ENCODE results near the gene GATD1. TPM values are rescaled to one million over a fixed set of nuclear protein-coding genes. Genes with fewer than 3 reads are reported as not detected.

GATD1 gene
- total RNA-seq, 4 donors from 2014 or later = 28.0 to 239 (median 38.4) TPM

- Histone ChIP-seq H3K27ac (no peak overlapping the region), H3K4me3 (no peak overlapping the region), H3K36me3 (no peaks in the 10 kb centered on the region), H3K4me1 (peaks cover 14 to 29% (median 24%) of the 10 kb centered on the region in 4 donors), H3K9me3 (no peaks in the 10 kb centered on the region), H3K27me3 (no peaks in the 10 kb centered on the region)
- TF ChIP-seq CTCF (IDR thresholded peaks at IDR 0.05) (no peak), POLR2A (IDR thresholded peaks at IDR 0.05) (no peak), POLR2AphosphoS5 (IDR thresholded peaks at IDR 0.05) (no peak), EP300 (IDR thresholded peaks at IDR 0.05; ENCODE audit: low read depth) (no peak)
- 92% methylated on average over 24 of the region's 28 CpGs; no CpG with 5 or more reads in 1 of the 2 donors for WGBS, 2 donors (ENCODE audit: low coverage in 1 of 2)
- in situ Hi-C loops (cut with MboI; ENCODE audit: low pct_ligation_motif_present in 1 of 4, low pct_unique_long_range_greater_than_20kb in 1 of 4, low sequenced_read_pairs in 3 of 4) = no loop called here
- no peak for DNase-seq
- intact Hi-C loops (cut with DNase I; ENCODE audit: low total_unique reads) = no loop called here
Measured at GRCh38 chr11:802693-803466, 25.6 kb upstream of the GATD1 start.

- Histone ChIP-seq H3K9me3 (no peaks in the 10 kb centered on the region), H3K4me1 (peaks cover 14 to 29% (median 22%) of the 10 kb centered on the region in 4 donors), H3K27ac (no peak overlapping the region), H3K36me3 (no peaks in the 10 kb centered on the region), H3K4me3 (no peak overlapping the region), H3K27me3 (no peaks in the 10 kb centered on the region)
- in situ Hi-C loops (cut with MboI; ENCODE audit: low pct_ligation_motif_present in 1 of 4, low pct_unique_long_range_greater_than_20kb in 1 of 4, low sequenced_read_pairs in 3 of 4) (no loop called here), intact Hi-C loops (cut with DNase I; ENCODE audit: low total_unique reads) (no loop called here)
- no peak for DNase-seq
- 97% methylated on average over 18 of the region's 21 CpGs; no CpG with 5 or more reads in 1 of the 2 donors for WGBS, 2 donors (ENCODE audit: low coverage in 1 of 2)
- no peak for TF ChIP-seq CTCF (IDR thresholded peaks at IDR 0.05)
- TF ChIP-seq EP300 (IDR thresholded peaks at IDR 0.05; ENCODE audit: low read depth) = no peak
- TF ChIP-seq POLR2A (IDR thresholded peaks at IDR 0.05) = no peak
- TF ChIP-seq POLR2AphosphoS5 (IDR thresholded peaks at IDR 0.05) = no peak
Measured at GRCh38 chr11:802018-802617, 24.8 kb upstream of the GATD1 start.

GRCh38 chr11:801097-801780 lies 24.0 kb upstream of the GATD1 start:
- Histone ChIP-seq H3K4me1 (peaks cover 21 to 38% (median 30%) of the 10 kb centered on the region in 4 donors), H3K27me3 (no peaks in the 10 kb centered on the region), H3K27ac (no peak overlapping the region), H3K9me3 (no peaks in the 10 kb centered on the region), H3K36me3 (no peaks in the 10 kb centered on the region), H3K4me3 (no peak overlapping the region)
- TF ChIP-seq EP300 (IDR thresholded peaks at IDR 0.05; ENCODE audit: low read depth) = no peak
- TF ChIP-seq POLR2A (IDR thresholded peaks at IDR 0.05) = no peak
- TF ChIP-seq POLR2AphosphoS5 (IDR thresholded peaks at IDR 0.05) = no peak
- TF ChIP-seq CTCF (IDR thresholded peaks at IDR 0.05) = no peak
- in situ Hi-C loops (cut with MboI; ENCODE audit: low pct_ligation_motif_present in 1 of 4, low pct_unique_long_range_greater_than_20kb in 1 of 4, low sequenced_read_pairs in 3 of 4) (no loop called here), intact Hi-C loops (cut with DNase I; ENCODE audit: low total_unique reads) (no loop called here)
- WGBS, 2 donors (ENCODE audit: low coverage in 1 of 2) = 88% methylated on average over 18 of the region's 20 CpGs; no CpG with 5 or more reads in 1 of the 2 donors
- DNase-seq = no peak

GRCh38 chr11:800473-800872 lies 23.2 kb upstream of the GATD1 start:
- TF ChIP-seq POLR2A (IDR thresholded peaks at IDR 0.05) (no peak), CTCF (IDR thresholded peaks at IDR 0.05) (no peak), EP300 (IDR thresholded peaks at IDR 0.05; ENCODE audit: low read depth) (no peak)
- Histone ChIP-seq H3K4me3 (no peak overlapping the region), H3K27ac (no peak overlapping the region), H3K4me1 (peaks cover 26 to 44% (median 34%) of the 10 kb centered on the region in 4 donors), H3K36me3 (no peaks in the 10 kb centered on the region), H3K27me3 (no peaks in the 10 kb centered on the region), H3K9me3 (no peaks in the 10 kb centered on the region)
- WGBS, 2 donors (ENCODE audit: low coverage in 1 of 2) = 93% methylated on average over 26 of the region's 30 CpGs; no CpG with 5 or more reads in 1 of the 2 donors
- DNase-seq = no peak
- in situ Hi-C loops (cut with MboI; ENCODE audit: low pct_ligation_motif_present in 1 of 4, low pct_unique_long_range_greater_than_20kb in 1 of 4, low sequenced_read_pairs in 3 of 4) = no loop called here
- intact Hi-C loops (cut with DNase I; ENCODE audit: low total_unique reads) = no loop called here
